H1 (cell line): ENCODE results near the gene OLFML2B. TPM values are rescaled to one million over a fixed set of nuclear protein-coding genes. Genes with fewer than 3 reads are reported as not detected.

Source experiments
- CTCF ChIA-PET: fragments of 300-600 bp; sonication (Branson Sonifier 250); formaldehyde crosslinking; loops from one replicate; lab custom pipeline; 2021; ENCODE audit not compliant: partially characterized antibody; lab: Charles Lee
- POLR2A ChIA-PET: fragments of 300-600 bp; sonication (Branson Sonifier 250); formaldehyde crosslinking; loops from one replicate; lab custom pipeline; 2021; ENCODE audit warnings: inconsistent platforms; ENCODE audit not compliant: partially characterized antibody; lab: Charles Lee
- DNase-seq, 2 experiments: peaks; one replicate each; pipeline versions ENCODE4 v3.0.0 to v3.0.0-alpha.2; 2010 to 2022; ENCODE audit warnings: low spot score in 2 of 2, low read depth in 1 of 2, mixed read lengths in 1 of 2
- FAIRE-seq: peaks from 2 replicates; lab custom pipeline; 2011; peaks lifted over from hg19 to GRCh38; lab: Jason Lieb, UNC
- H2AFZ ChIP-seq: 2 replicates; pipeline ENCODE4 v1.8.1; 2012; ENCODE audit warnings: low read length, inconsistent platforms
- H2AK5ac ChIP-seq: 2 replicates; pipeline ENCODE4 v1.6.1; 2013; ENCODE audit warnings: low read depth, low read length
- H2BK120ac ChIP-seq: replicated peaks from 2 replicates; pipeline ENCODE3; 2013; ENCODE audit warnings: low read depth, low read length, inconsistent platforms
- H2BK12ac ChIP-seq: 2 replicates; pipeline ENCODE4 v1.6.1; 2013; ENCODE audit warnings: low read depth, low read length
- H2BK15ac ChIP-seq: 2 replicates; pipeline ENCODE4 v1.6.1; 2013; ENCODE audit warnings: low read length
- H2BK20ac ChIP-seq: 2 replicates; pipeline ENCODE4 v1.6.1; 2013; ENCODE audit warnings: low read length
- H2BK5ac ChIP-seq: 2 replicates; pipeline ENCODE4 v1.6.1; 2013; ENCODE audit warnings: low read depth, low read length
- H3K14ac ChIP-seq: 2 replicates; pipeline ENCODE4 v1.6.1; 2013; ENCODE audit warnings: inconsistent platforms; ENCODE audit not compliant: insufficient read length
- H3K18ac ChIP-seq: 2 replicates; pipeline ENCODE4 v1.6.1; 2013; ENCODE audit warnings: low read length; ENCODE audit errors: extremely low read depth
- H3K23ac ChIP-seq: 2 replicates; pipeline ENCODE4 v1.6.1; 2013; ENCODE audit warnings: inconsistent platforms; ENCODE audit not compliant: insufficient read length
- H3K23me2 ChIP-seq: 2 replicates; pipeline ENCODE4 v1.6.1; 2013; ENCODE audit warnings: low read depth, low read length
- H3K27ac ChIP-seq: 2 replicates; pipeline ENCODE4 v1.6.1; 2011; ENCODE audit warnings: low read depth, low read length, inconsistent platforms
- H3K27me3 ChIP-seq, 4 experiments: replicated peaks in 1 of 4; 1 replicate in 1 of 4; 2 replicates in 3 of 4; pipeline versions ENCODE4 v1.6.1 to v1.8.1; 2011 to 2013; ENCODE audit warnings: low read length in 3 of 4, mild to moderate bottlenecking in 3 of 4, inconsistent platforms in 2 of 4, mixed read lengths in 2 of 4, moderate library complexity in 1 of 4; ENCODE audit not compliant: control insufficient read depth in 3 of 4, insufficient read depth in 3 of 4; ENCODE audit errors: extremely low read depth in 1 of 4
- H3K36me3 ChIP-seq, 4 experiments: 2 replicates each; pipeline versions ENCODE4 v1.6.1 to v1.8.1; 2011 to 2013; ENCODE audit warnings: mild to moderate bottlenecking in 4 of 4, low read length in 3 of 4, moderate library complexity in 2 of 4, control low read depth in 1 of 4, inconsistent platforms in 1 of 4; ENCODE audit not compliant: insufficient read depth in 4 of 4, control insufficient read depth in 2 of 4
- H3K4ac ChIP-seq: replicated peaks from 2 replicates; pipeline ENCODE3; 2013; ENCODE audit warnings: low read length, low read depth, mixed read lengths, inconsistent platforms; ENCODE audit not compliant: insufficient read length
- H3K4me1 ChIP-seq, 4 experiments: replicated peaks in 1 of 4; 1 replicate in 1 of 4; 2 replicates in 3 of 4; pipeline versions ENCODE4 v1.6.1 to v1.8.1; 2011 to 2013; ENCODE audit warnings: low read length in 3 of 4, inconsistent platforms in 2 of 4, mixed read lengths in 1 of 4; ENCODE audit not compliant: insufficient read depth in 4 of 4, control insufficient read depth in 3 of 4
- H3K4me2 ChIP-seq, 2 experiments: 2 replicates each; pipeline versions ENCODE4 v1.6.1 to v1.8.1; 2011 to 2013; ENCODE audit warnings: low read depth in 2 of 2, low read length in 2 of 2, control low read depth in 1 of 2, inconsistent platforms in 1 of 2, mild to moderate bottlenecking in 1 of 2; ENCODE audit not compliant: insufficient read depth in 1 of 2
- H3K4me3 ChIP-seq, 4 experiments: fragments of 200-600, 300-600 bp in 1 of 4; sonication (generic), shearing (Covaris generic), sonication (Bioruptor Twin) in 1 of 4; 2 replicates each; pipeline versions ENCODE4 v1.5.1 to v1.8.1; 2011 to 2016; ENCODE audit warnings: low read length in 4 of 4, low read depth in 3 of 4, control low read depth in 2 of 4, inconsistent platforms in 2 of 4, mild to moderate bottlenecking in 2 of 4, mixed read lengths in 1 of 4, moderate library complexity in 1 of 4; ENCODE audit not compliant: insufficient read depth in 2 of 4; ENCODE audit errors: extremely low read depth in 1 of 4
- H3K56ac ChIP-seq: replicated peaks from 2 replicates; pipeline ENCODE3; 2013; ENCODE audit warnings: low read depth, mild to moderate bottlenecking, mixed read lengths, low read length, inconsistent platforms; ENCODE audit not compliant: insufficient read length
- H3K79me1 ChIP-seq: 2 replicates; pipeline ENCODE4 v1.6.1; 2013; ENCODE audit warnings: low read depth, low read length, control low read depth
- H3K79me2 ChIP-seq, 2 experiments: 2 replicates each; pipeline versions ENCODE4 v1.6.1 to v1.8.1; 2012 to 2013; ENCODE audit warnings: low read length in 2 of 2, mild to moderate bottlenecking in 2 of 2, inconsistent platforms in 1 of 2; ENCODE audit not compliant: insufficient read depth in 2 of 2, control insufficient read depth in 1 of 2
- H3K9ac ChIP-seq, 4 experiments: replicated peaks in 1 of 4; 1 replicate in 1 of 4; 2 replicates in 3 of 4; pipeline versions ENCODE4 v1.6.1 to v1.8.1; 2011 to 2013; ENCODE audit warnings: low read depth in 3 of 4, low read length in 3 of 4, control low read depth in 2 of 4, mild to moderate bottlenecking in 2 of 4, moderate library complexity in 2 of 4, inconsistent platforms in 1 of 4; ENCODE audit errors: extremely low read depth in 1 of 4
- H3K9me3 ChIP-seq, 2 experiments: 2 replicates each; pipeline versions ENCODE4 v1.6.1 to v1.8.1; 2012 to 2013; ENCODE audit warnings: mild to moderate bottlenecking in 2 of 2, moderate library complexity in 2 of 2, control low read depth in 1 of 2, inconsistent platforms in 1 of 2, low read depth in 1 of 2, low read length in 1 of 2, mixed read lengths in 1 of 2; ENCODE audit not compliant: insufficient read depth in 2 of 2
- H4K20me1 ChIP-seq, 2 experiments: replicated peaks in 1 of 2; 2 replicates each; pipeline versions ENCODE3 to v1.8.1; 2011 to 2013; ENCODE audit warnings: inconsistent platforms in 2 of 2, low read length in 2 of 2, mild to moderate bottlenecking in 1 of 2; ENCODE audit not compliant: insufficient read depth in 2 of 2, control insufficient read depth in 1 of 2
- H4K5ac ChIP-seq: 2 replicates; pipeline ENCODE4 v1.6.1; 2013; ENCODE audit warnings: low read length, low read depth, mixed read lengths, inconsistent platforms; ENCODE audit not compliant: insufficient read length
- H4K8ac ChIP-seq: 2 replicates; pipeline ENCODE4 v1.8.0; 2013; ENCODE audit warnings: mild to moderate bottlenecking, moderate library complexity, low read length, inconsistent platforms; ENCODE audit not compliant: insufficient read depth; ENCODE audit errors: extremely low read depth
- H4K91ac ChIP-seq: replicated peaks from 2 replicates; pipeline ENCODE3; 2013; ENCODE audit warnings: low read length, mixed read lengths, inconsistent platforms; ENCODE audit not compliant: insufficient read length
- ASH2L ChIP-seq: fragments of 200-600, 300-600 bp; sonication (generic); IDR thresholded peaks from one replicate; pipeline ENCODE4 v1.7.1; 2017; ENCODE audit warnings: low read length
- CTBP2 ChIP-seq: IDR thresholded peaks from 2 replicates; pipeline ENCODE4 v1.7.0; 2011; ENCODE audit warnings: borderline replicate concordance, mild to moderate bottlenecking, moderate library complexity, mixed read lengths, low read length; ENCODE audit not compliant: insufficient read depth, insufficient read length
- EGR1 ChIP-seq: IDR thresholded peaks from 2 replicates; pipeline ENCODE4 v1.6.1; 2011; ENCODE audit warnings: low read depth, low read length, borderline replicate concordance
- FOSL1 ChIP-seq: IDR thresholded peaks from 2 replicates; pipeline ENCODE4 v1.6.1; 2011; ENCODE audit warnings: mild to moderate bottlenecking, low read depth, low read length, moderate library complexity; ENCODE audit not compliant: insufficient read depth
- GTF2F1 ChIP-seq: IDR thresholded peaks from 2 replicates; pipeline ENCODE4 v1.6.1; 2012; ENCODE audit warnings: low read depth, low read length, improper control_type of control experiment, borderline replicate concordance
- JUN ChIP-seq: IDR thresholded peaks from 2 replicates; pipeline ENCODE4 v1.6.1; 2011; ENCODE audit warnings: low read depth, mild to moderate bottlenecking, improper control_type of control experiment, low read length
- JUND ChIP-seq: IDR thresholded peaks from 2 replicates; pipeline ENCODE4 v1.6.1; 2011; ENCODE audit warnings: mild to moderate bottlenecking, improper control_type of control experiment, low read length
- KDM1A ChIP-seq: fragments of 200-600, 300-600 bp; sonication (generic); IDR thresholded peaks from 2 replicates; pipeline ENCODE4 v1.7.1; 2016; ENCODE audit warnings: mild to moderate bottlenecking, low read length, borderline replicate concordance
- KDM5A ChIP-seq: fragments of 200-600 bp; IDR thresholded peaks from 2 replicates; pipeline ENCODE4 v1.7.1; 2012; ENCODE audit warnings: mild to moderate bottlenecking, low read length, inconsistent platforms, mixed read lengths
- MAFK ChIP-seq: IDR thresholded peaks from 2 replicates; pipeline ENCODE4 v1.6.1; 2012; ENCODE audit warnings: low read depth, mild to moderate bottlenecking, improper control_type of control experiment, low read length
- PHF8 ChIP-seq: fragments of 200-600 bp; sonication (generic); conservative IDR thresholded peaks from 2 replicates; pipeline ENCODE4 v1.7.1; 2012; ENCODE audit warnings: low read depth, mild to moderate bottlenecking, inconsistent platforms, low read length, moderate library complexity
- RBBP5 ChIP-seq: IDR thresholded peaks from 2 replicates; pipeline ENCODE4 v1.7.1; 2012; ENCODE audit warnings: low read depth, mild to moderate bottlenecking, inconsistent platforms, low read length, moderate library complexity, borderline replicate concordance
- SAP30 ChIP-seq: fragments of 300-600 bp; sonication (generic); IDR thresholded peaks from 2 replicates; pipeline ENCODE4 v1.7.1; 2012; ENCODE audit warnings: low read length, moderate library complexity, mild to moderate bottlenecking, inconsistent platforms; ENCODE audit not compliant: insufficient read depth, insufficient replicate concordance
- SP1 ChIP-seq: IDR thresholded peaks from 2 replicates; pipeline ENCODE4 v1.6.1; 2011; ENCODE audit warnings: low read depth, low read length
- TCF12 ChIP-seq: IDR thresholded peaks from 2 replicates; pipeline ENCODE4 v1.6.1; 2011; ENCODE audit warnings: low read depth, mild to moderate bottlenecking, low read length
- WGBS, 2 experiments: shearing (Covaris generic) in 1 of 2; methylation state at CpG; one replicate each; pipeline versions ENCODE4 v1.1.6 to v1.1.7; 2013 to 2015; ENCODE audit warnings: low lambda C conversion rate in 2 of 2, mixed read lengths in 2 of 2, inconsistent platforms in 1 of 2, low coverage in 1 of 2, missing lambda C conversion rate in 1 of 2; ENCODE audit not compliant: insufficient replicate concordance in 2 of 2, insufficient coverage in 1 of 2, insufficient read length in 1 of 2; ENCODE audit errors: extremely low coverage in 1 of 2, missing lambda C conversion rate in 1 of 2; 5-methylcytosine and 5-hydroxymethylcytosine counted together
- polyA plus RNA-seq, 7 experiments: library from polyadenylated mRNA; depleted of rRNA in 3 of 7; stranded (reverse) in 5 of 7; unstranded in 2 of 7; fragments of >200 nt in 5 of 7; fragments of 200-250 nt in 2 of 7; gene quantifications; 1 replicate in 5 of 7; 2 replicates in 1 of 7; 4 replicates in 1 of 7; pipeline versions ENCODE4 v1.2.1 to v1.2.3, GENCODE V29; 2011 to 2013; ENCODE audit warnings: missing spikeins in 2 of 7, mixed read lengths in 2 of 7
- total RNA-seq: library from RNA; stranded (reverse); fragmentation: NEBNext Ultra II Directional; extraction: Animal tissue kit (Norgen Biotek cat#: 25700); gene quantifications from 2 replicates; pipeline ENCODE4 v1.2.1, GENCODE V29; 2021

OLFML2B gene
- total and polyA plus RNA-seq, 2 of the 8 experiments (the other 6 are each of a cell fraction or from before 2014, with no cell fraction given), result 6.5 to 10.4 TPM

DNA sequence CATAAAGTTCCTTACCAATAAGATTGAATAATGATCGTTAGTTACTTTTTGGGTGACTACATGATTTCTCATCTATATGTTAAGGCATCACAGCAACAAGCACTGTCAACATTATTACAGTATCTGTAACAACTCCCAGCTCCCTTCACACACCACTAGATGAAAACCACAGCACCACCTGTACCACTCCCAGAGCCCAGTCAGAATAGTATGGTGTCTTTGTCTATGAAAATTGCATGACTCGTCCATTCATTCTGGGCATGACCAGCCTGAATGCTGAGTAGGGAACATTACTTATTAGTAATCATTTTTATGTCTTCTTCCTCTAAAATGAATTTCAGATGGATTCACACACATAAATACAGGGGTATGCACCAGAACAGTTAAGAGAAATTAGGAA lies 7.0 kb downstream of the OLFML2B start:
- DNase-seq (no peak), FAIRE-seq (no peak)
- H3K4me2 ChIP-seq, result no peak overlapping the region
- H3K18ac ChIP-seq, result no peak overlapping the region
- H2BK15ac ChIP-seq, result no peak overlapping the region
- no peak overlapping the region for H2BK120ac ChIP-seq
- H3K4me3 ChIP-seq, result no peak overlapping the region
- no peak overlapping the region for H3K9ac ChIP-seq
- WGBS, 2 experiments, result 89% methylated on average over 2 of the region's 2 CpGs; no CpG with 5 or more reads in 1 of the 2 experiments
- H3K27ac ChIP-seq, result no peak overlapping the region
- H2BK5ac ChIP-seq, result no peak overlapping the region
- H4K20me1 ChIP-seq, result no peaks in the 10 kb centered on the region
- H4K91ac ChIP-seq, result no peak overlapping the region
- no peak overlapping the region for H3K56ac ChIP-seq
- H4K8ac ChIP-seq, result no peak overlapping the region
- peaks cover 0 to 5% of the 10 kb centered on the region in 2 experiments; a peak in 1 of 4 replicates for H3K9me3 ChIP-seq
- H3K23ac ChIP-seq, result no peak overlapping the region
- no peaks in the 10 kb centered on the region for H3K27me3 ChIP-seq
- H3K79me1 ChIP-seq, result no peaks in the 10 kb centered on the region
- H3K79me2 ChIP-seq, result no peaks in the 10 kb centered on the region
- no peak overlapping the region for H2AFZ ChIP-seq
- no peak overlapping the region for H2BK20ac ChIP-seq
- no peaks in the 10 kb centered on the region for H3K36me3 ChIP-seq
- H3K4ac ChIP-seq, result no peak overlapping the region
- CTCF ChIA-PET, result interaction anchor here (0.8 to 1.4 kb wide), 3 partner anchors 15 to 341 kb away, joined by 3 to 7 read pairs (median 6); no protein-coding TSS in a partner anchor
- POLR2A ChIA-PET, result no interaction called here
- no peak overlapping the region for H4K5ac ChIP-seq
- peaks cover 3 to 13% (median 9%) of the 10 kb centered on the region in 4 experiments for H3K4me1 ChIP-seq
- no peaks in the 10 kb centered on the region; the same call in 1 of the 2 replicates for H3K23me2 ChIP-seq
- no peak overlapping the region for H2BK12ac ChIP-seq
- no peak overlapping the region for H2AK5ac ChIP-seq
- no peak overlapping the region for H3K14ac ChIP-seq
- TF ChIP-seq JUND (no peak), EGR1 (no peak), KDM5A (no peak), SAP30 (no peak), ASH2L (no peak), KDM1A (no peak), RBBP5 (no peak), JUN (no peak), FOSL1 (no peak), CTBP2 (no peak), GTF2F1 (no peak), MAFK (no peak), TCF12 (no peak), PHF8 (no peak), SP1 (no peak)
